GM18507 (cell line): ENCODE results near the gene CGB7.
A peak's percentile ranks its signal among the peaks of the same experiment; 100 is the strongest.

Source experiments
- DNase-seq: peaks from one replicate; pipeline ENCODE4 v3.0.0; 2011; ENCODE audit warnings: low read depth; ENCODE audit not compliant: insufficient read length; ENCODE audit errors: extremely low spot score
- FAIRE-seq: peaks from 2 replicates; lab custom pipeline; 2011; peaks lifted over from hg19 to GRCh38; lab: Jason Lieb, UNC

The CGB7 gene

DNA sequence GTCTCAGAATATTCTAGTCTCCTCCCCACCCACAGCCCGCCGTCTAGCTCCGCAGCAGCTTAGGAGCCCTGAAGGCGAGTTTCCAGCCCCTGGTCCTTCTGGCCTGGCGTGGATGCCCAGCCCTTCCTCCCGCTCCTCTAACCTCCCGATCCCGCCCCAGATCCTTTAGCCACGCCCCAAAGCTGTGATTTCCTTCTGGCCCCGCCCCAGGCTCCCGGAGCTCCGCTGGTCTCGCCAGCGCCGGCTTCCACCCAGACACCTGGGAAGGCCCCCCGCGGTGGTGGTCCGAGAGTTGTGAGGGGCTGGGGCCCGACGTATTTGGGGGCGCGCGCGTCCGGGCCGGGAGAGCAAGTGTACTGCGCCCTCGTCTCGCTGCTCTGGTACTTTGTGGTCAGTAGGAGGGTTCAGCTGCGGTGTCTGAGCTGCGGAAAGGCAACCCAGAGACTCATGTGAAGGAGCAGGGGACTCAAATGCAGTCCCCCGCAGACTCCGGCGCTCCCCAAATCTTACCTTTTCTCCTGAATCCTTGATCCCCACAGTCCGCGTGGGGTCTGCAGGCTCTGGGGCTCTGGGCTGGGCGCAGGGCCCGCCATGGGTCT is at the start of gene CGB7:
CGB7 (minus strand) TSS at position 114 of the 599 bp plus-strand sequence. CDS start 2,374 bp downstream, outside the sequence.
- no peak for DNase-seq
- no peak for FAIRE-seq

DNA sequence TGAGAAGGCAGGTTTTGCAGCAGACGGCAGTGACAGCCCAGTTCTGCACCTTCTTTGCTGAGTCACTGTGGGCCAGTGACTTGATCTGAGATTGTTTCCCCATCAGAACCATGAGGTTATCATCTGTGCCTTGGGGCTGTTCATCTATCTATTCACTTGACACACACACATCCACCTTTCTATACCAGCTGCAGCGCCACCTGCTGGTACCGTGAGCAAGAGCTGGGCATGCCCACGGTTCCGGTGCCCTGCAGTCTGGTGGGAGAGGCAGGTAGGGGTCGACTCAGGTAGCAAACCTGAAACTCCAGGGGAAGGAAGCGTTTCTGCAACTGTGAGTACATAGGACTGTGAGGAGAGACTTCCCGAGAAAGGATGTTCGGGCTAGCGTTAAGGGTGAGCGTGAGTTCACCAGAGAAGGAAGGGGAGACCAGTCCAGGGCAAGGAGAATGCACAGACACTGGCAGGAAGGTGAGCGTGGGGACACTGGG is 49.1 kb upstream of the CGB7 start:
- DNase-seq (no peak), FAIRE-seq (peak; percentile 67)

DNA sequence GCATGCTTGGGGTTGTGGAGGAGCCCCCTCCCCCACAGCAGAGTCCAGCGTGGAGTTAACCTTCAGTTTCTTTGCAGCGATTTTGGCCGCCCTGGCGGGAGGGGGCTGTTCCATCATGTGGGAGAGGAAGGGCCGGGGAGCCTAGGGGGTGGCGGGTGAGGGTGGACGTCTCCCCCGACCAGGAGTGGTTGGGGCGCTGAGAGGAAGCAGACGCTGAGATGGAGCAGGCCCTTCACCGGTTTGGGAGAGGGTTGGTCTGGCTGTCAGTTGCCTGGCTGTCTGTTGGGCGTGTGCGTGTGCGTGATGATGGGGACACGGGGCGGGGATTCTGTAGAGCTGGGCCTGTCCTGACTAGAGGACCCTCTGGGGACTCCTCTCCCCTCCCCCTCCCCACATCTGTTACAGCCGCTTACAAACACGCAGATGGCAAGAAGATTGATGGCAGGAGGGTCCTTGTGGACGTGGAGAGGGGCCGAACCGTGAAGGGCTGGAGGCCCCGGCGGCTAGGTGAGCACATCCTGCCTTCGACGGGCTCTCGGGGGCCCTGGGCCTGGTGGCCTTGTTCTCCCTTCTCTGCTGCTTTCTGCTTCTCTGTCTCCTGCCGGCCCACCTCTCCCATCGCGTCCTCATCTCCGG is 46.8 kb upstream of the CGB7 start:
- FAIRE-seq = no peak

DNA sequence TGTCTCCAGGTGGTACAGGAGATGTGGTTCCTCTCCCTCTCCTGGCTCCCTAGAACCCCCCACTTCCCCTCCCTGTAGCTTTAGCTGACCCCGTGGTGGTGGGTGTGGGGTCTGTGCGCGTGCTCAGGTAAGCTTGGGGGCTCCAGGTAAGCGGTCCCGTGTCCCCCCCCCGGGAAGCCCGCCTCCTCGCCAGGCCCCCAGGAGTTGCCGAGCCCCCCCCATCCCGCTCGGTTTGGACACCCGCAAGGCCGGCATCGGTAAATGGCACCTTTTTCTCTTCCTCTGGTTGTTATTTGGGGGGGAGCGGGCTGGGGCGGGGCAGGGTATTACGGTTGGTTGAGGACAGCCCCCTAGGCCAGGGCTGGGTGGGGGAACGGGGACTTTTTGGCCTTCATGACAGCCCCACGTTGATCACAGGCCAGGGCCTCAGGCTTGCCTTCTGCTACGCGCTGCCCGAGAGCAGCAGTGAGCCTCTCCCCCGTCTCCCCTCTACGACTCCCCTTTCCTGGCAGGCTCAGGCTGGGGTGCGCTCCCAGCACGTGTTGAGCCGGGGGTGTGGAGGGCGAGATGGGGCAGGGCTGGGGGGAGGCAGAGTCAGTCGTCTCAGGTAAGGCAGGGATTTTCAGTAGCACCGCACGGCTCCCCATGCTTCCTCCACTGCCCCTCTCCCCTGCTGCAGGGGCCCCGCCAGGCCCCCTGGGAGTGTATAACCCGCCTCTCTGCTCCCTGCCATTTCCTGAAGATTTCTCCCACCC is 46.0 kb upstream of the CGB7 start:
- DNase-seq = no peak

More for the DNA sequence above, 46.8 kb upstream of the CGB7 start:
- DNase-seq = no peak

DNA sequence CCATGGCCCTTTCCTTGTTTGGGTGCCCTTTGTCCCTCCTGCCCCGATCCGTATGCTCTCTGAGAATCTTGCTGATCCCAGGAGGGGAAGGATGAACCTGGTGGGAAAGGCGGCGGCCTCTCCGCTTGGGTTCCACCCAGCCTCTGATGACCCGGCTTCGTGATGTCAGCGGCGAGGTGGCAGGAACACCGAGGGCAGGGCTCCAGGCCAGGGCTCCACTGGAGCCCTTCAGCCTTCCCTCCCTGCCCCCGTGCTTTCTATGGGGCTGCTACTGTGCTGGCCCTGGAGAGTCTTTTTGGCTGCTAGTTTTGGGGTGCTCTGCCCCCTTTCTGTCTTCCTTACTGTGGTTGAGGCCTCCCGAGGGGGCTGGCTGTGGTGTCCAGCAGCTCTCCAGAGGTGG is 44.8 kb upstream of the CGB7 start:
- DNase-seq (no peak), FAIRE-seq (no peak)

More for the DNA sequence above, 46.0 kb upstream of the CGB7 start:
- no peak for FAIRE-seq

DNA sequence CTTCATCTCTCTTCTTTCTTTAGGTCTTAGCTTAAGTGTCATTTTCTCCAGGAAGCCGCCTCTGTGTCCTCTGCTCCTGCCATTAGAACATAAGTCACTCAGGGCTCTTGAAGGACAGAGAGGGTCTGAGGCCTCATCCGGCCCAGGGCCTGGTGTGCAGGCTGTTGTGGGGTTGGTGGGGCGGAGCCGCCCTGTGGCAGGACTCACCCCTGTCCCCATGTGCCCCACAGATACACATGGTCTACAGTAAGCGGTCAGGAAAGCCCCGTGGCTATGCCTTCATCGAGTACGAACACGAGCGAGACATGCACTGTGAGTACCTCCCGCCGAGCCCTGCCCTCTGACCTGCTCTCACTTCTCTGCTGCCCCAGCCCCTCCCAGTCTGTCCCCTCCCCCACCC is 43.6 kb upstream of the CGB7 start:
- DNase-seq = no peak
- no peak for FAIRE-seq

DNA sequence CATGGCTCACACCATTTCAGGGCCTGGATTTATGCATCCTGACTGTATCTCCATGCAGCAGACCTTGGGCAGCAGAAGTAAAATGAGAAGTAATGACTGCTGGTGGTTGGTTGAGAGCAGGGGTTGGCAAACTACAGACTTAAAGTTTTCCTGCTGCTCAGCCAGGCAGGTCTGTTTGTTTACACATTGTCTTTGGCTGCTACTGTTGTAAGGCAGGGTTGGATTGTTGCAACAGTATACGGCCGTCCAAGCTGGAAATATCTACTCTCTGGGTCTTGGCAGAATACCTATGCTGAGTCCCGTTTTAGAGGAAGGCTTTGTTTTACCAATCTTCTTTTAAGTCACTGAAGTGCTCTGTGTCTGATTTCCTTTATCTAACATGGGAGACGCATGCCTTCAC is 41.2 kb upstream of the CGB7 start:
- DNase-seq (no peak), FAIRE-seq (no peak)

DNA sequence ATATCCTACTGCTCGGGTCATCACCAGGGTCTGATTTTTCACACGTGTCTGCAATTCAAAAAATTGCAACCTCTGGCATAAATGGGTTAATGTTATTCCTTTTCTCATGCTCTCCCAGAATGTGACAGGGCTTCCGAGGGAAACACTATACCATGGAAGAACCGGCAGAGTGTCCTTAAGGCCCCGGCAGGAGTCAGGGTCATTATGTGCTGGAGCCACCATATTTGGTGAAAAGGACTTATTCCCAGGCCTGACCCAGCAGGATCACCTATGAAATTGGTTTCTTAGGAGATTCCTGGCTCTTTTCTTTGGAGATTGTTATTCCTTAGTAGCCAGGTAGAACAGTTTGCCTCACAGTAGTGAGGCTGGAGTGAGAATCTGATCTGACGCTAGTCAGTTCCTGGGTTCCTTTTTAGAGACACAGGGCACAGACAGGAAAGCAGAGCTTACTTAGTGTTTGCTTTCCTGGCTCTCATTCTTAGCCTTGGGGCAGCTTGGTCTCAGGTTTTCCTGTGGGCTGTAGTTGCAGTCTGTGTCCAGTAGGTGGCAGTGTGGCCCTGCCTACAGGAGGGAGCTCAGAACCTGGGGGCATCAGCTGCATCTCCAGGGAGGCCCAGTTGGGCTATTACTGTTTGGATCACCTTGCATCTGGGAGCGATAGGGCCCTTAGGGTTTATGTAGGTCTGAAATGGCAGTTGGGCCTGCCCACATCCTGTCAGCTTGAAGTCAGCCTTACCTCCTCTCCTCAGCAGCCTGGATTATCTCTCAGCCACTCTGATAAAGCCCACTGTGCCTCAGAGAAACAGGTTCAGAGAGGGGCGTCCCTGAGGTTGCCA is 40.1 kb upstream of the CGB7 start:
- DNase-seq (peak; percentile 59), FAIRE-seq (peak; percentile 83)

DNA sequence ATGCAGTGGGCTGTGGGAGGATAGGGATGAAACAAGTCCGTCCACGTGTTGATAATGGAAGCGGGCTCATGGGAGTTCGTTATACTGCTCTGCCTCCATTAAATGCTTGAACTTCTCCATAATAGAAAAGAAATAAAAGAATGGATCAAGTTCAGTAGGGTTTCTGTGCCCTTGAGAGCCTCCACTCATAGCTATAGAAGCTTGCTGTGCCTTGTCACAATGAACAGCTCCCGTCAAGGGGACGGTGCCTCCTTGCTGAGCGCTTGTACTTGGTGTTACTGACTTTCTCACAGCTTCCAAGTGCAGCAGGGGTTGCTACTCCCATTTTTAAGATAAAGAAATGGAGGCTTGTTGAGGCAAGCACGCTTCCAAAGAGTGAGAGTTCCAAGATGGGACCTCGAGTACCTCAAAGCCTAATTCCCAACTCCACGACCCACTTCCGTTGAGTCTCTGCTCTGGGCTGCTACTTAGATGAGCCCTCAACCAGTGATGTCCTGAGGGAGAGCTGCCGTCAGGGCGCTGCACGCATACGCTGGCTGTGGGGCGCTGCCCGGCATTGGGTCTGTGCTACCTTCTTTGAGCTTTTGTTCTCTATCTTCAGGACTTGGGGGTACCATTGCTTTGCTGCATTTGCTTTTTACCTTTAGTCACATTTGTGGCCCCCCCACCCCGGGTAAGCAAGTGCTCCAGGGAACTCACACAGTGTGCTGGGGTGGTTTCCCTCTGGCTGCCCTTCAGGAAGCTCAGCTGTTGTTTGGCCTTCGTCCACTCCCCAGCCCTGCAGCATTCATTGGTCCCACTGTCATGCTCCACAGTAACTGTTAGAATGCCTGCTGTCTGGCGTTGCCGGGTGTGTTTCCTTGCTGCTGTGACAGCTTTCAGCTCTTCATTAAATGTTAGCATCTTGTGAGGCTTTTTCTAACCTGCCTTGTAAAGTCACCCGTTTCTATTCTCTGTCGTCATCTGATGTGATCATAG is 37.2 kb upstream of the CGB7 start:
- no peak for FAIRE-seq
- no peak for DNase-seq

DNA sequence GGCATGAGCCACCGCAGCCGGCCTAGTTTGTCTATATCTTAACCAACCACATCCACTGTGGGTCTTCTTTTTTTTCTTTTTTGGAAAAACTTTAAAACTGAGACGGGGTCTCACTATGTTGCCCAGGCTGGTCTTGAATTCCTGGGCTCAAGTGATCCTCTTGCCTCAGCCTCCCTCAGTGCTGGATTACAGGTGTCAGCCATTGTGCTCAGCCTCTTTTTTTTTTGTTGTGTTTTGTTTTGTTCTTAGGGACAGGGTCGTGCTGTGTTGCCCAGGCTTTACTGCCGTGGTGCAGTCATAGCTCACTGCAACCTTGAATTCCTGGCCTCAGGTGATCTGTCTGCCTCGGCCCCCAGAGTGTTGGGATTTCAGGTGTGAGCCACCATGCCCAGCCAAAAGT is 35.1 kb upstream of the CGB7 start:
- DNase-seq (no peak), FAIRE-seq (no peak)

DNA sequence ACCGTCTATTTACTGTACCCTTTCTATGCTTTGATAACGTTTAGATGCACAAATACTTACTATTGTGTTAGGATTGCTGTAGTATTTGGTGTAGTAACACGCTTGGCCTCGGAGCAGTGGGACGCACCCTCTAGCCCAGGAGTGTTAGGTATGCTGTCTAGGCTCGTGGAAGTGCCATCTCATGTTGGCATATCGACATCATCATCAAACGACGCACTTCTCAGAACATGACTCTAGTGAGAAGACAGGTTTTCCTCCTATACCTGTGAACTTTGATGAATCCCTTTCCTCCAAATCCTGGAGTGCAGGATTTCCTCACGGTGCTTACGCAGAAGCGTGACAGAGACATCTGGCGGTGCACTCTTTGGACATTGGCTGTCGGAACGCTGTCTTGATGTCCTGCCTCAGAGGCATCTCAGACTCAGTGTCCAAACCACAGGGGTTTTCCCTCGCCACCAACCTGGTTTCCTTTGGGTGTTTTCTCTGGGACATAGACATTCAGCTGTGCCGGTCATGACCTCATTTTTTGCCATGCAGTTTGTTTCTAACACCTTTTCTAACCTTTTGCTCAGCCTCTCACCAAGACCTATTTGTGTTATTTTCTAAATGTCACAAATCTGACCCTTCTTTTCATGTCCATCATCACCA is 34.0 kb upstream of the CGB7 start:
- no peak for FAIRE-seq
- DNase-seq = no peak

DNA sequence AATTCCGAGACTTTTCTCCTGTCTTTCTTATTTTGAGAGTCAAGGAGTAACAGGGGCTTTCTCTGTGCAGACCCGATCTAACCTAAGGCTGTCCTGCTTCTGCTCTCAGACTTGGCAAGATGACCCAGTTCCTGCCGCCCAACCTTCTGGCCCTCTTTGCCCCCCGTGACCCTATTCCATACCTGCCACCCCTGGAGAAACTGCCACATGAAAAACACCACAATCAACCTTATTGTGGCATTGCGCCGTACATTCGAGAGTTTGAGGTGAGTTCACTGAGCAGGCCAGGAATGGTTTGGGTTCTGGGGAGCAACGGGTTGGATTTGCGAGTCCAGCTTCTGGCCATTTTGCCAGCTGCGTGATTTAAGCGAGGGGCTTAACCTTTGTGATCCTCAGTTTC is 28.7 kb upstream of the CGB7 start:
- DNase-seq = no peak
- FAIRE-seq = no peak

DNA sequence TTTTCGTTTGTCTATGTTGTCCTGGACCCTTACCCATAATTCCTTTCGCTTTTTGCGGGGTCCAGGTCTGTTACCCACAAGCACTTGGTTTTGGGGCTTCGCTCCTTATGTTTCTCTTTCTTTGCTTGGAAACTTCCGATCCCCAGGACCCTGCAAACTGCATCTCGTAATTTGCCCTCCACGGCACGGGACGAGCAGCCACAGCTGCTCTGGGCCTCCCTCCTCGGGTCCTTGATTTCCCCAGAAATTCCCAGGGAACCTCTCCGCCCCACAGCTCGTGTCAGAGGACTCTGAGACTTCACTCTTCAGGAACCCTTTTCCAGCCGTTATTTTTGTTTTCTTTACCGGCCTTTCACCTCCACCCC is 28.3 kb upstream of the CGB7 start:
- no peak for DNase-seq
- no peak for FAIRE-seq

DNA sequence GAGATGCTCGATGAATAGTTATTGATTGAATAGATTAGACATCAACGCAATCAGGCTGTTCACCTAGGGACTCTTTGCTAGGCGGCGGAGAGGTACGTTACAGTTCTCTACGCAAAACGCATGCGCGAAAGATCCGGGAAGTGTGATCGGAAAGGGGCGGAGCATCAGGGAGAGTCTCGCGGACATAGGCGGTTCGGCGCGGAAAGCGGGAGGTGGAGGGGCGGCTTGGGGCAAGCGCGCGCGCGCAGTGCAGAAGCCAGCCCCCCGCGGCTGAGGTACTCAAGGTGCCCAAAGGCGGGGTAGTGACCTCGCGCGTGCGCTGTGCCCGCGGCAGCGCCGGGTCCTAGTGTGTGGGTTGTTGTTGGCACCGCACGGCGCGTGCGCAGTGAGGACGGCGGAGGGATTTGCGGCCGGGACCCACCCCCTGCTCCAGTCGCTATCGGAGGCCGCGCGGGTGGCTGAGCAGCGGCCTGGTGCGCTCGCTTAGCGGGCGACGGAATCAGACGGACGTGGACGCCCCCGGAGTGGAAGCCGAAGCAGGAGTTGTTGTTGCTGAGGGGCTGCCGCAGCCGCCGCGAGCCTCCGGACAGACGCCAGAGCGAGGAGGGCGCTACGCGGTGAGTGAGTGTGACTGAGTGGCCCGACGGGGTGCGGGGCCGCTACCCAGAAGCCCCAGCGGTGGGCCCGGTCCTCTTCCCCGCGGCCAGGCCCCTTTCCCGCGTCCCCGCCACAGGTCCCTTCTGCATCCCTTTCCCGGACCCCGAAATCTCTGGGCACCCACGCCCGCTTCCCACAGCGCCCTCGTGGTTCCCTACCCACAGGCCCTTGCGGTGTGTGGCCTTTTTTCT is 27.7 kb upstream of the CGB7 start, which contains the start of gene SNRNP70:
SNRNP70 (plus strand) TSS at position 432 of the 848 bp plus-strand sequence. CDS start 964 bp downstream, outside the sequence.
- DNase-seq (peak; percentile 99), FAIRE-seq (peak; percentile 97)

DNA sequence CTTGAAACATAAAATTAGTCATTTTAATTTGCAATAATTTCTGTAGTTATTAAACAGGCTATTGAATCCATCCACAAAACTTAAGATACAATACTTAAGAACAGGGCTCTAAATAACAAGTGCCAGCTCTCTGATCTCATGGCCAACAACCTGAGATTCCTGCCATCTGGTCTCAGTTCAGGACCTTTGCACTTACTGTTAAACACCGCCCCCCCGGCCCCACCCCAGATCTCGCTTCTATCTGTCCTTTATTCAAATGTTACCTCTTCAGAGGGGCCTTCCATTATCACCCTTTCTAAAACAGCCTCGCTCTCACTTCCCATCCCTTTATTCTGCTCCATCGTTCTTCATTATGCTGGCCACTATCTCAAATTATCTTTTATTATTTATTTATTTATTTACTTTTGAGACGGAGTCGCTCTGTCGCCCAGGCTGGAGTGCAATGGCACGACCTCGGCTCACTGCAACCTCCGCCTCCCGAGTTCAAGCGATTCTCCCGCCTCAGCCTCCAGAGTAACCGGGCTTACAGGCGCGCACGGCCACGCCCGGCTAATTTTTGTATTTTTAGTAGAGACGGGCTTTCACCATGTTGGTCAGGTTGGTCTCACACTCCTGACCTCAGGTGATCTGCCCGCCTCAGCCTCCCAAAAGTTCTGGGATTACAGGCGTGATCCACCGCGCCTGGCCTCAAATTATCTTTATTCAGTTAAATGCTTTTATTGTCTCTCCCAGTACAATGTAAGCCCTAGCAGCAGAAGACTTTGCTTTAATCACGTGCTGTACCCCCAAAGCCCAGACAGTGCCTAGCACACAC is 26.9 kb upstream of the CGB7 start:
- no peak for FAIRE-seq
- DNase-seq = no peak

DNA sequence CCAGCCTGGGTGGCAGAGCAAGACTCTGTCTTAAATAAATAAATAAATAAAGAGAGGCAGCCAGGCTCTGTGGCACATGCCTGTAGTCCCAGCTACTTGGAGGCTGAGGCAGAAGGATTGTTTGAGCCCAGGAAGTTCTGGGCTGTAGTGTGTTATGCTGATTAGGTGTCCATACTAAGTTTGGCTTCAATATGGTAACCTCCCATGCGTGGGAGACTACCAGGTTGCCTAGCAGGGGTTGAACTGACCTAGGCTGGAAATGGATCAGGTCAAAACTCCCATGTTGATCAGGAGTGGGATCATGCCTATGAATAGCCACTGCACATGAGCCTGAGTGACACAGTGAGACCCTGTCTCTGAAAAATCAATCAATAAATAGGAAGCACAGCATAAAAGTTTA is 23.7 kb upstream of the CGB7 start:
- DNase-seq (no peak), FAIRE-seq (no peak)

DNA sequence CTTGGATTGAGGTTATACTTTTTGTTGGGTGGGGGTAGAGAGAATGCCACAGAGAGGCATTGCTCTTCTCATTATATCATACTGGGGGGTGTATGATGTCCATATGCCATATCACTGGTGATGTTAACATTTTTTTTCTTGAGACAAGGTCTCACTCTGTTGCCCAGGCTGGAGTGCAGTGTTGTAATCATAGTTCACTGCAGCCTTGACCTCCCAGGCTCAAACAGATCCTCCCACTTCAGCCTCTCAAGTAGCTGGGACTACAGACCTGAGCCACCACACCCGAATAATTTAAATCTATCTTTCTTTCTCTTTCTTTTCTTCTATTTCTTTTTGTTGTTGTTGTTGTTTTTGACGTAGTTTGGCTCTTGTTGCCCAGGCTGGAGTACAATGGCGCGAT is 22.8 kb upstream of the CGB7 start:
- FAIRE-seq (no peak), DNase-seq (no peak)
